Erythroblast (primary cell): Measurements from ENCODE around the gene POLR1A.

Experiments
- GATA1 ChIP-seq: IDR thresholded peaks from 2 replicates; pipeline ENCODE4 v1.6.1; 2011; ENCODE audit warnings: low read depth, mild to moderate bottlenecking, control low read depth, low read length, moderate library complexity
- POLR2A ChIP-seq: IDR thresholded peaks from 2 replicates; pipeline ENCODE4 v1.6.1; 2011; ENCODE audit warnings: mild to moderate bottlenecking, low read length

GRCh38 chr2:85984788-85985187 lies 120.9 kb downstream of the POLR1A start:
- TF ChIP-seq POLR2A (no peak), GATA1 (no peak)
